Esophagus muscularis mucosa (tissue), 3 donors: ENCODE data around the gene LGALSL.

Source experiments
- CTCF ChIP-seq, 3 experiments: fragments of 200-600 bp in 2 of 3; fragments of 450-650 bp in 1 of 3; sonication (generic) in 2 of 3; IDR thresholded peaks; one replicate each; pipeline ENCODE4 v1.5.1; 2017 to 2019; ENCODE audit warnings: antibody characterized with exemption in 3 of 3, mild to moderate bottlenecking in 2 of 3, moderate library complexity in 1 of 3
- POLR2A ChIP-seq: fragments of 450-650 bp; IDR thresholded peaks from one replicate; pipeline ENCODE4 v1.6.1; 2017; ENCODE audit warnings: antibody characterized with exemption, moderate library complexity, mild to moderate bottlenecking, low read depth
- POLR2AphosphoS5 ChIP-seq, 2 donors: sonication (generic); formaldehyde crosslinking; IDR thresholded peaks; one replicate each; pipeline ENCODE4 v1.6.1; 2017; ENCODE audit warnings: antibody characterized with exemption in 2 of 2

DNA sequence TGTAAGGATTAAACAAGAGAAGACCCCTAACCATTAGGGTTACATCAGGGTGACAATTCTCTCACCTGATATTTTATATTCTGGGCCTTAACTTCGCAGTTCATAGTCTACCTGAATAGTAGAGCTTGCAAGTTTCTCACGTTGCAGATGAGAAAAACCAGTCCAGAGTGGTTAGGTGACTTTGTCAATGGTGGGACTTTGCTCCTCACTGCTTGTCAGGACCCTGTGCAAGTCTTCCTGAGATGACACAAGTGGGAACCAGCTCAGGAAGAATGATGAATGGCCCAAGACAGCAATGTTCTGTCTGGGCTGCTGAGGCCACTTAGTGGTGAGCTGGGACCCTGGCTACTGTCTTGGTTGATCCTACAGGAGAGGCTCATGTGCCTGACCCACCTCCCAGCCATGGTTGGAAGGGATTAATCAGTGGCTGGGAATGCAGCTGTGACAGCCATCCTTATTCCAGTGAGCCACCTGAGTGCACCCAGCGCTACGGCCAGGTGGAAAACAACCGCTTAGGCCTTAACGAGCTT is 16.9 kb downstream of the LGALSL start:
- TF ChIP-seq POLR2A, result no peak
- TF ChIP-seq POLR2AphosphoS5 (IDR thresholded peaks at IDR 0.05), result no peak
- no peak for TF ChIP-seq CTCF (IDR thresholded peaks at IDR 0.05)
